Panc1 (cell line): Measurements from ENCODE around the gene ARAF. TPM values are rescaled to one million over a fixed set of nuclear protein-coding genes. Genes with fewer than 3 reads are reported as not detected.

Experiments used
- ATAC-seq: fragments of 200-7000 bp; cut with Tn5 transposase; 2 replicates; pipeline ENCODE4 v1.9.1; 2020; ENCODE audit warnings: mild to moderate bottlenecking, moderate library complexity
- BruUV-seq: library from RNA; stranded (reverse); fragments of 400-500 nt; replicated peaks from 2 replicates; lab custom pipeline; 2021; lab: Mats Ljungman, UMichigan
- CTCF ChIA-PET: fragments of 300-600 bp; sonication (Branson Sonifier 250); formaldehyde crosslinking; loops from one replicate; lab custom pipeline; 2022; ENCODE audit warnings: antibody characterized with exemption; lab: Charles Lee
- POLR2A ChIA-PET: fragments of 300-600 bp; sonication (Branson Sonifier 250); formaldehyde crosslinking; loops from one replicate; lab custom pipeline; 2022; ENCODE audit warnings: antibody characterized with exemption; lab: Charles Lee
- DNase-seq: peaks from one replicate; pipeline ENCODE4 v3.0.0-alpha.2; 2010; ENCODE audit warnings: low read depth, low spot score
- H3K27ac ChIP-seq: 2 replicates; pipeline ENCODE4 v1.5.1; 2011; ENCODE audit warnings: mild to moderate bottlenecking, low read length, inconsistent platforms
- H3K27me3 ChIP-seq: fragments of 200-500 bp; sonication (Bioruptor generic); 2 replicates; pipeline ENCODE4 v1.6.0; 2014; ENCODE audit warnings: low read length, inconsistent platforms; ENCODE audit not compliant: control insufficient read depth, insufficient read depth
- H3K36me3 ChIP-seq: fragments of 200-500 bp; sonication (Bioruptor generic); 2 replicates; pipeline ENCODE4 v1.5.1; 2014; ENCODE audit warnings: inconsistent platforms, mild to moderate bottlenecking, low read length, moderate library complexity; ENCODE audit not compliant: control insufficient read depth, insufficient read depth
- H3K4me1 ChIP-seq: 2 replicates; pipeline ENCODE4 v1.5.1; 2011; ENCODE audit warnings: inconsistent platforms, mild to moderate bottlenecking, low read length, moderate library complexity; ENCODE audit not compliant: control insufficient read depth, insufficient read depth
- H3K4me3 ChIP-seq, 2 experiments: 2 replicates each; pipeline ENCODE4 v1.5.1; 2011 to 2012; ENCODE audit warnings: low read depth in 2 of 2, low read length in 2 of 2, mild to moderate bottlenecking in 2 of 2, inconsistent platforms in 1 of 2, moderate library complexity in 1 of 2
- H3K9me3 ChIP-seq: fragments of 200-500 bp; sonication (Bioruptor generic); 2 replicates; pipeline ENCODE4 v1.5.1; 2014; ENCODE audit warnings: low read depth, mild to moderate bottlenecking, inconsistent platforms, low read length, moderate library complexity; ENCODE audit not compliant: control insufficient read depth, insufficient read depth
- POLR2AphosphoS5 ChIP-seq: IDR thresholded peaks from 2 replicates; pipeline ENCODE4 v1.6.1; 2012; ENCODE audit warnings: mild to moderate bottlenecking, low read depth, low read length, moderate library complexity
- SIN3A ChIP-seq: IDR thresholded peaks from 2 replicates; pipeline ENCODE4 v1.6.1; 2012; ENCODE audit warnings: low read depth, mild to moderate bottlenecking, low read length, moderate library complexity, borderline replicate concordance; ENCODE audit not compliant: insufficient read depth
- TCF7L2 ChIP-seq: IDR thresholded peaks from 2 replicates; pipeline ENCODE4 v1.6.1; 2011; ENCODE audit warnings: mild to moderate bottlenecking, low read depth, low read length, inconsistent platforms
- in situ Hi-C: cut with HindIII; loops from 2 replicates; pipeline ENCODE4 v1.10.0; 2016; ENCODE audit warnings: low sequenced_read_pairs, low pct_unique_long_range_greater_than_20kb
- intact Hi-C: fragments of 100-400 bp; cut with micrococcal nuclease; formaldehyde crosslinking; loops from one replicate; pipeline ENCODE4 v1.10.0; 2022; ENCODE audit not compliant: unreplicated experiment
- total RNA-seq: library from RNA; stranded (reverse); gene quantifications from one replicate; pipeline ENCODE4 v1.2.1, GENCODE V29; 2021; ENCODE audit not compliant: unreplicated experiment
- TF ChIP-seq, protein P1 (sequence below): fragments of 450-650 bp; IDR thresholded peaks from 2 replicates; pipeline ENCODE4 v1.5.1; 2017; ENCODE audit warnings: mild to moderate bottlenecking
- TF ChIP-seq, protein P2 (sequence below), 2 experiments: IDR thresholded peaks; 2 replicates each; pipeline ENCODE4 v1.6.1; 2011 to 2012; ENCODE audit warnings: low read depth in 2 of 2, control low read depth in 1 of 2, low read length in 1 of 2, mild to moderate bottlenecking in 1 of 2, moderate library complexity in 1 of 2; ENCODE audit not compliant: insufficient read depth in 1 of 2

Gene ARAF
- total RNA-seq, 1 experiment from 2014 or later = 87.9 TPM

DNA sequence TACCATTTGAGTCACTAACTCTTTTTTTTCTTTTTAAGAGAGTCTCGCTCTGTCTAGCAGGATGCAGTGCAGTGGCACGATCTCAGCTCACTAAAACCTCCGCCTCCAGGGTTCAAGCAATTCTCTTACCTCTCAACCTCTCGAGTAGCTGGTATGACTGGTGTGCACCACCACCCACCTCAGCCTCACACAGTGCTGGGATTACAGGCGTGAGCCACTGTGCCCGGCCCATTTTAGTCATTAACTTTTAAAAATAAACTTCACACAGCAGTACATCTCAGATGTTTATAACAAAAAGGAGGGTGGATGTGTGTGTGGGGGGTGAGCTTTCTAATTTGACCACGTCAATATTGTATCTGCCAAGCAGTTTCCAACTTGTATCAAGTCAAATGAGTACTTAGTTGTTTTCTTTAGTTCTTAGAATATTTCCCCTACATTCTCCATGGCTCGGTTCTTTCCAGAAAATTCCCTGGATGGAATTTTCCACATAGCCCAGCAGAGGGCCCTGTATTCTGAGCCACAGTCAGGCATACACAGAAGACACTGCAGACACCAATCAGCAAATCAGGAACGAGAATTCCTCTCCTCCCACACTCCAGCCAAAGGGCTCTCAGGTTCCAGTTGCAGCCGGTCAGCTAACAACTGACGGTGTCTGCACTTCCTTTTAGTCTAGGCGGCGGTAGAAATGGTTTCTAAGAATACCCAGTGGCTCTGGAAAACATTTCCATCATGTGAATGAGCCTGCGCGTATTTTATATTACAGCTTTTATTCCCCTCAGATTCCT is 20.1 kb upstream of the ARAF start:
- ChIA-PET POLR2A (interaction anchor here (0.6 kb wide), 1 partner anchor 157 kb away, joined by 8 read pairs; no protein-coding TSS in a partner anchor), CTCF (interaction anchor here (0.6 to 0.7 kb wide), 3 partner anchors 22 to 56 kb away, joined by 4 to 9 read pairs (median 6); no protein-coding TSS in a partner anchor)
- DNase-seq (peak; percentile 65), ATAC-seq (peak; percentile 99)
- in situ Hi-C loops (no loop called here), intact Hi-C loops (no loop called here)
- peak overlapping the region; percentile 68 for H3K27ac ChIP-seq
- BruUV-seq = no TSS peak
- H3K36me3 ChIP-seq = no peaks in the 10 kb centered on the region
- H3K4me3 ChIP-seq = no peak overlapping the region; a peak in 1 of 4 replicates
- H3K4me1 ChIP-seq = 0 out of 2 replicates have a peak, but pooled peaks cover 3% of the 10 kb centered on the region
- TF ChIP-seq, protein P1, sequence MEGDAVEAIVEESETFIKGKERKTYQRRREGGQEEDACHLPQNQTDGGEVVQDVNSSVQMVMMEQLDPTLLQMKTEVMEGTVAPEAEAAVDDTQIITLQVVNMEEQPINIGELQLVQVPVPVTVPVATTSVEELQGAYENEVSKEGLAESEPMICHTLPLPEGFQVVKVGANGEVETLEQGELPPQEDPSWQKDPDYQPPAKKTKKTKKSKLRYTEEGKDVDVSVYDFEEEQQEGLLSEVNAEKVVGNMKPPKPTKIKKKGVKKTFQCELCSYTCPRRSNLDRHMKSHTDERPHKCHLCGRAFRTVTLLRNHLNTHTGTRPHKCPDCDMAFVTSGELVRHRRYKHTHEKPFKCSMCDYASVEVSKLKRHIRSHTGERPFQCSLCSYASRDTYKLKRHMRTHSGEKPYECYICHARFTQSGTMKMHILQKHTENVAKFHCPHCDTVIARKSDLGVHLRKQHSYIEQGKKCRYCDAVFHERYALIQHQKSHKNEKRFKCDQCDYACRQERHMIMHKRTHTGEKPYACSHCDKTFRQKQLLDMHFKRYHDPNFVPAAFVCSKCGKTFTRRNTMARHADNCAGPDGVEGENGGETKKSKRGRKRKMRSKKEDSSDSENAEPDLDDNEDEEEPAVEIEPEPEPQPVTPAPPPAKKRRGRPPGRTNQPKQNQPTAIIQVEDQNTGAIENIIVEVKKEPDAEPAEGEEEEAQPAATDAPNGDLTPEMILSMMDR = peak; percentile 75
- no peak for TF ChIP-seq TCF7L2
- H3K9me3 ChIP-seq = no peaks in the 10 kb centered on the region
- H3K27me3 ChIP-seq = no peaks in the 10 kb centered on the region

DNA sequence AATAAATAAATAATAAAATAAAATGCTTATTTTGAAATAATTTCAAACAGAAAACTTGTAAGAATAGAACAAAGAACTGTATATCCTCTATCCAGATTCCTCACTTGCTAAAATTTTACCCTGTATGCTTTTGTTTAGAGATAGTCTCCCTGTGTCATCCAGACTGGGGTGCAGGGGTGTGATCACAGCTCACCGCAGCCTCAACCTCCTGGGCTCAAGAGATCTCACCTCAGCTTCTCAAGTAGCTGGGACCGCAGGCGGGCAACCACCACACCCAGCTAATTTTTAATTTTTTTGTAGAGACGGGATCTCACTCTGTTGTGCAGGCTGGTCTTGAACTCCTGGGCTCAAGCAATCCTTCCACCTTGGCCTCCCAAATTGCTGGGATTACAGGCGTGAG is 17.5 kb upstream of the ARAF start:
- POLR2A ChIA-PET = no interaction called here
- in situ Hi-C loops (no loop called here), intact Hi-C loops (no loop called here)
- DNase-seq (no peak), ATAC-seq (no peak)
- H3K4me1 ChIP-seq = 0 out of 2 replicates have a peak, but pooled peaks cover 3% of the 10 kb centered on the region
- H3K36me3 ChIP-seq = no peaks in the 10 kb centered on the region
- no peaks in the 10 kb centered on the region for H3K9me3 ChIP-seq
- no peaks in the 10 kb centered on the region for H3K27me3 ChIP-seq
- CTCF ChIA-PET = no interaction called here
- no peak overlapping the region for H3K4me3 ChIP-seq
- no peak overlapping the region for H3K27ac ChIP-seq
- BruUV-seq = no TSS peak
- no peak for TF ChIP-seq TCF7L2
- TF ChIP-seq SIN3A = no peak
- TF ChIP-seq, protein P1 = no peak
- TF ChIP-seq, protein P2, sequence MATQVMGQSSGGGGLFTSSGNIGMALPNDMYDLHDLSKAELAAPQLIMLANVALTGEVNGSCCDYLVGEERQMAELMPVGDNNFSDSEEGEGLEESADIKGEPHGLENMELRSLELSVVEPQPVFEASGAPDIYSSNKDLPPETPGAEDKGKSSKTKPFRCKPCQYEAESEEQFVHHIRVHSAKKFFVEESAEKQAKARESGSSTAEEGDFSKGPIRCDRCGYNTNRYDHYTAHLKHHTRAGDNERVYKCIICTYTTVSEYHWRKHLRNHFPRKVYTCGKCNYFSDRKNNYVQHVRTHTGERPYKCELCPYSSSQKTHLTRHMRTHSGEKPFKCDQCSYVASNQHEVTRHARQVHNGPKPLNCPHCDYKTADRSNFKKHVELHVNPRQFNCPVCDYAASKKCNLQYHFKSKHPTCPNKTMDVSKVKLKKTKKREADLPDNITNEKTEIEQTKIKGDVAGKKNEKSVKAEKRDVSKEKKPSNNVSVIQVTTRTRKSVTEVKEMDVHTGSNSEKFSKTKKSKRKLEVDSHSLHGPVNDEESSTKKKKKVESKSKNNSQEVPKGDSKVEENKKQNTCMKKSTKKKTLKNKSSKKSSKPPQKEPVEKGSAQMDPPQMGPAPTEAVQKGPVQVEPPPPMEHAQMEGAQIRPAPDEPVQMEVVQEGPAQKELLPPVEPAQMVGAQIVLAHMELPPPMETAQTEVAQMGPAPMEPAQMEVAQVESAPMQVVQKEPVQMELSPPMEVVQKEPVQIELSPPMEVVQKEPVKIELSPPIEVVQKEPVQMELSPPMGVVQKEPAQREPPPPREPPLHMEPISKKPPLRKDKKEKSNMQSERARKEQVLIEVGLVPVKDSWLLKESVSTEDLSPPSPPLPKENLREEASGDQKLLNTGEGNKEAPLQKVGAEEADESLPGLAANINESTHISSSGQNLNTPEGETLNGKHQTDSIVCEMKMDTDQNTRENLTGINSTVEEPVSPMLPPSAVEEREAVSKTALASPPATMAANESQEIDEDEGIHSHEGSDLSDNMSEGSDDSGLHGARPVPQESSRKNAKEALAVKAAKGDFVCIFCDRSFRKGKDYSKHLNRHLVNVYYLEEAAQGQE (IDR thresholded peaks at IDR 0.05; ENCODE audit: insufficient read depth in 1 of 2, low read depth in 2 of 2, low read length in 1 of 2) = no peak
- no peak for TF ChIP-seq POLR2AphosphoS5
